GM21576 (cell line): ENCODE measurements around the gene SARS1.

Experiments
- ATAC-seq: cut with Tn5 transposase; IDR thresholded peaks from one replicate; pipeline ENCODE4 v1.9.1; 2021; ENCODE audit warnings: mild to moderate bottlenecking, moderate library complexity; ENCODE audit not compliant: unreplicated experiment

Gene SARS1

GRCh38 chr1:109225308-109225707 is 11.6 kb downstream of the SARS1 start:
- ATAC-seq, result no peak

DNA sequence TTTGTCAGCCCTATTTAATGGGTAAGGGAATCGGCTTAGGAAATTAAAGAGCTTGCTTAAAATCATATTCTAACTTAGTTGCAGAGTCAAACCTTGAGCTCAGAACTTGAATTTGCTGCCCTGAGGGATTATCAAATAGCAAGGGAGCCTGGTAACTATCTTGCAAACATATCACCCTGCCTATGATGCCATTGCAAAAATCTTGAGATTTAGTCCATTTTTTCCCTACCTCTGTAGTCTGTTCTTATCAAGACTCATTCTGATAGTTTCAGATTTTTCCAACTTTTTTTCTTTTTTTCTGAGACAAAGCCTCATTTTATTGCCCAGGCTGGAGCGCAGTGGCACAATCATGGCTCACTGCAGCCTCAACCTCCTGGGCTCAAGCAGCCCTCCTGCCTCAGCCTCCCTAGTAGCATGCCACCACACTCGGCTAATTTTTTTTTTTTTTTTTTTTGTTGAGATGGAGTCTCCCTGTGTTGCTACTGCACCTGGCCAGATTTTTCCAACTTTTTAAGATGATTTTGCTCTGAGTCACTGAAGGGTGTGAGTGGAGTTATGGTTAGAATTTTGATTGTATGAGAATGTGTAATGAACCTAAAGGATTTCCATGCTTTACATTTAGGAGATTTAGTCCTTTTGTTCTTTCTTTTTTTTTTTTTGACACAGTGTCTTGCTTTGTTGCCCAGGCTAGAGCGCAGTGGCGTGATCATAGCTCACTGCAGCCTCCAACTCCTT is 12.2 kb downstream of the SARS1 start:
- ATAC-seq, result no peak

DNA sequence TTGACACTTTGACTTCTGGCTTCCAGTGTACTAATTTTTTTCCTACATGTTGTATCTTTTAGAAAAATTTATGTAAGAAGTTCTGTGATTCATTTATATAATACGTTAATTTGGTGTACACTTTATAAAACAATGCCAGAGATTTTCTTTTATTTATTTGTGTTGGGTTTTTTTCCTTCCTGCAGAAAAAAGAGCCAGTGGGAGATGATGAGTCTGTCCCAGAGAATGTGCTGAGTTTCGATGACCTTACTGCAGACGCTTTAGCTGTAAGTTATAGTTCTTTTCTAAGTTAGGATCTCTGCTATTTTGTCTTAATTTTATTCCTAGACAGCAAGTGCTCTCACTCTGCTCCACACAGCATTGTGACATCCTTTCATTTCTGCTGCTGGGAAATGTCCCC is 14.4 kb downstream of the SARS1 start:
- ATAC-seq, result no peak

DNA sequence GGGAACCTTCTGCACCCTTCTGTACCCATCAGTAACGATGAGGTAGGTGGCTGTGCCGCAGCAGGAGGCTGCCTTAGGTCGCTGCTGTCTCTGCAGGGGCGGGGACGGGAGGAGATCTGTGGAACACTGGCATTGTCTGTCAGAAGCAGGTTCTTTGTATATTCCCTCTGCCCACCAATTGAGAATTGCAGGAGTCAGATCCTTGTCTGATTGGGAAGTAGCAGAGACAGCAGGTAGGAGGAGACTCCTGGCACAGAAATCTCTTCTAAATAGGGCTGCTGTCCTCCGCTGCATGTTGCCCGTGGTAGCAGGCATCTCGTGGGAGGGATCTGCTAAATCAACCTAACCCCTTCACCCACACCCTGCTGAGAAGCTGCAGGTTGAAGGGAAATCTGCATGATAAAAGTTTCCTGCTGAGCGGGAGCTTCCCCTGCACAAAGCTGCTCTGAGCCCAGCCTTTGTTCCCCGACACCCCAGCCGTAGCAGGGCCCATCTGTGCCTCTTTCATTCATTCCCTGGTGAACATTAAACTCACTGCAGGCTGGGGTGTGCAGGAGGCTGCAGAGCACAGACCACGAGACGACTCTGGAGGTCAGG is 15.9 kb downstream of the SARS1 start:
- ATAC-seq, result no peak

- ATAC-seq, result no peak
Observed at GRCh38 chr1:109231066-109231465, 17.3 kb downstream of the SARS1 start.

DNA sequence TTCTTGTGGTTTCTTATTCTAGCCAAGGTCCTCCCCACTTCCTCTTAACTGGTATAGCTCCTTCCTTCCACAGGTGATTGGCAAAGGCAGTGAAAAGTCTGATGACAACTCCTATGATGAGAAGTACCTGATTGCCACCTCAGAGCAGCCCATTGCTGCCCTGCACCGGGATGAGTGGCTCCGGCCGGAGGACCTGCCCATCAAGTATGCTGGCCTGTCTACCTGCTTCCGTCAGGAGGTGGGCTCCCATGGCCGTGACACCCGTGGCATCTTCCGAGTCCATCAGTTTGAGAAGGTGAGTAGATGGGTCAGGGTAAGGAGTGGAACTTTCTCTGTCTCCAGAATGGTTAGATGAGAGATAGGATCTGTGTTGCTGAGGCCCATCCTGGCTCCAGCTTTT is 21.4 kb downstream of the SARS1 start:
- ATAC-seq, result no peak

DNA sequence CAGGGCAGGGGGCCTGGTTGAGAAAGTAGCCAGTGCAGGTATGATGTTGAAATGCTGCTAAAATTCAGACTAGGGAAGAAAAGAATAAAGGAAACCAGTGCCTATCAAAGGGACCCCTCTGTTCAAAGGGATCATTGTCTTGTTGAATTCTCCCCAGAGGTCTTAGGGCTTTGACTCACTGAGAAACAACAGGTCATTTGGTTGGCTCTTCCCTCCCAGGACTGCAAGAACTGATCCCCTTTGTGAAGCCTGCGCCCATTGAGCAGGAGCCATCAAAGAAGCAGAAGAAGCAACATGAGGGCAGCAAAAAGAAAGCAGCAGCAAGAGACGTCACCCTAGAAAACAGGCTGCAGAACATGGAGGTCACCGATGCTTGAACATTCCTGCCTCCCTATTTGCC is 23.8 kb downstream of the SARS1 start:
- no peak for ATAC-seq

DNA sequence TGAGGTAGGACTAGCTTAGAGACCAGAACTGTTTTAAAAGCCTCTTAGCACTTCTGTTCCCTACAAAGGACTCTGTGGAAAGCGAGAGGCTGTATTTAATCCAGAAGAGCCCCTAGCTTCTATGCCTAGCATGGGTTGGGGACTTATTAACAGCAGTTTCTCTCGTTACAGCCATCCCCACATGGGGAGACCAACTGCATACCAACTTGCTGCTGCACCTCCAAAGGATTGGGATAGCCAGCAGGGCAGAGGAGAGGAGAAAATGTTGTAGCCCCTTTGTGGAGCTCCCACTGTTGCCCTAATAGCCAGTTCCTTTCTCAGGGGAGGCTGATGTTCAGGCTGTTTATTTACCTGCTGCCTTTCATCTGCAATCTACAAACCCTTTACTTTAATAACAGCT is 24.7 kb downstream of the SARS1 start:
- no peak for ATAC-seq

DNA sequence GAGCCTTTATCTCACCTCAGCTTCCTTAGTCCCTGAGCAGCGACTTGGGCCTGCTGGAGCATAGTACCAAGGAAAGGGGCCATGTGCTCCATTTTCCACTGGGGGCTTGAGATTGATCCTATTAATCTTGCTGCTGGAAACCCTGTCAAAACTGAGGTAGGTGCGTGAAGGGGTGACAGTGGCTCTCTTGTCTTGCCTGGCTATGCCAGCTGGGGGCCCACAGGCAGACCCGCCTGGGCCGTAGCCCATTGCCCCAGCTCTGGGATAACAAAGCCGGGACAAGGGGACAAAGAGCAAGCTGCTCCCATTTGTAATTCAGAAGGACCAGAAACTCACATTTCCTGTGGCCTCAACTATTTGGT is 25.3 kb downstream of the SARS1 start:
- no peak for ATAC-seq

DNA sequence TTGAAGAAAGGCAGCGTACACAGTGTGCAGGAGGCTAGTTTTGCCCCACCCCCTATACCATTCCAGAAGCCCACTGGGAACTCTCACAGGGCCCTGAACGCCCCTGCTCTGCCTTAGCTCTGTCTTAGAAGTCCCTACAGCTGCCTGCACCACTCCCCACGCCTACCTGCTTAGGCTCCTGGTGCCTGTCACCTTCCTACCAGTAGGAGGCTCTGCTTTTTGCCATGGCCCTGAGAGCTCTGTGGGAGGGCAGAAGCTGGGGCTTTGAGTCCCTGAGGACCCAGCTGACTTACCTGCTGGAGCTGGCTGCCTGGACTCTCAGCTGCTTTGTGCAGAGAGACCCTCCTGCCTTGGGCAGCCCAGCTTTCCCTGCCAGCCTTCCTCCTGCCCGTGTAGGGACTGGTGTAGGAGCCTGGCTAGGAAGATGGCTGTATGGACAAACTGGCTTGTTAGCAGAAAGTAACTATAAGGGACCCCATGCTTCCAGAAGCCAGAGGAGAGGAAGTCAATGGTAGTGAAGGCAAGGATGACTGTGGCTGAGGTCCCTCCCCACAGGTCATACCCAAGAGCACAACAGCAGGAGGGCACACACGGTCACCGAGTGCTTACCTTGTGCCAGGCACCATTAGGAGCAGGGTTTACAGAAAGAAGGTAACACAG is 25.8 kb downstream of the SARS1 start:
- ATAC-seq, result no peak

GRCh38 chr1:109240158-109241152 is 26.7 kb downstream of the SARS1 start:
- no peak for ATAC-seq

GRCh38 chr1:109241344-109241743 is 27.6 kb downstream of the SARS1 start:
- no peak for ATAC-seq

DNA sequence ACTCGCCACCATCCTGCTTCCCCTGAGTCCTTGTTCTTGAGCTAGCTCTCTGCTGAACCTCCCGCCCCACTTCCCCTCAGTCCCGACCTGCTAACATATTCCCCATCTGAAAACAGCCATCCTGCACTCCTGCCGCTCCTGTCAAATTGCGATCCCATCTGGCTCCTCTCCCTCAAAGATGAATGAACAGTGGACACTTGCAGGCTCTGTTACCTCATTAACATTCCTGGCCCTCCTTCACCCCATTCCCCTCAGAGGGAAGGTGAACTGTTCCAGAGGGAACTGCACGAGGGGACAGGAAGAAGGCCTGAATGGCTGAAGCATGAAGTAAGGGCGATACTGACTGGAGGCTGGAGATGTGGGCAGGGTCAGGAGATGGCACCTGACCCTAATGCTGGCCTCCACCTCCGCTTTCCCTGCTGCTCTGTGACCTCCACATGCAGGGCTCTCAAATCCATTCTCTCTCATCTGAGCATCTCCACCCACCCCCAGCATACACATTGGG is 28.2 kb downstream of the SARS1 start:
- ATAC-seq, result no peak

- ATAC-seq, result no peak
Observed at GRCh38 chr1:109242387-109242786, 28.7 kb downstream of the SARS1 start.

DNA sequence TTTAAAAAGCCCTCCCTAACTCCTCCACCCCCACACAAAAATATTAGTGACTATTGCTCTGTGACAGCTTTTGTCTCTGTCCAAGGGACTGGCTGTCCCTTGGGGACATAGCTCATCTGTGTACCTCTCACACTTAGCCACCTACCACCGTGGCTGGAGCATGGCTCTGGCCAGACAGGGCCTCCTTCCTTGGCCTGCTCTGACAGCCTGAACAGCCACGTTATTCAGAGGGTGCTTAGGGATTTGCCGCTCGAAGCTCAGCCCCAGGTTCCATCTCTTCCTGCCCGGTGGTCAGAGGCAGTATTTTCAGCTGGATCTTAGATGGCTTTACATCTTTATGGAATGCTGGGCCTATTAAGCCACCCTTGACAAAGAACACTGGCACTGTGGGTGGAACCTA is 29.5 kb downstream of the SARS1 start:
- ATAC-seq, result no peak

DNA sequence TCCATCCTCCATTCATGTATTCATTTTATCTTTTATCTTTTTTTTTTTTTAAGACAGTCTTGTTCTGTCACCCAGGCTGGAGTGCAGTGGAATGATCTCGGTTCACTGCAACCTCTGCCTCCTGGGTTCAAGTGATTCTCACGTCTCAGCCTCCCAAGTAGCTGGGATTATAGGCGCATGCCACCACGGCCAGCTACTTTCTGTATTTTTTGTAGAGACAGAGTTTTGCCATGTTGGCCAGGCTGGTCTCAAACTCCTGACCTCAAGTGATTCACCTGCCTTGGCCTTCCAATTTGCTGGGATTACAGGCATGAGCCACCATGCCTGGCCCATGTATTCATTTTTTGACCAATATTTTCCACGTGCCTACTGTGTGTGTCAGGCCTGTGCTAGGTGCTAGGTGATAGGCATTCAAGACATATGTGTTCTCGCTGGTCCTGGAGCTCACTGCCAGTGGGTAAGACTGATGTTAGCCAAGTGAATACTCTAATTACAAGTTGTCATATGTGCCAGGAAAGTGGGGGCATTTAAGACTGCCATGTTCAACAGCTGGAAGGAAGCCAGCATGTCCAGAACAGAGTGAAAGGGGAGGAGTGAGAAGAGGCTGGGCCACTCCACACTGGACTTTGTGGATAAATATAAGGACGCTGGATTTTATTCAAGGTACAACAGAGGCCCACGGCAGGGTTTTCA is 30.3 kb downstream of the SARS1 start:
- no peak for ATAC-seq

DNA sequence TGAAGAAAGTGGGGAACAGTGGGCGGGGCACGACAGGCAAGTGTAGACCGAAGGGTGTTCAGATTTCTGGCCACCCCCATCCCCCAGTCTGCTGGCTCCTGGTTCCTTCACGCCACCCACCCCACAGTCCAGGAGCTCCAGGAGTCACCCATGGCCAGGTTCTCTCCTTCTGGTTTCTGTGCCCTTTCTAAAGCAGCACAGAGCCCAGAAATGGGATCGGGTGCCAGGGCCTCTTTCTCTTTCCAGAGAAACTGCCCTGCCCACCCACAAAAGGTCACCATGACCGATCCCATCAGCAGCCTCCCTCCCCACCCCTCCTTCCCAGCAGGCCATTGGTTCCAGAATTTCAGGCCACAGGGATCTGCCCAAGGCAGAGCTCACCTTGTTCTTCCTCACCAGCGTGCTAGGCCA is 32.4 kb downstream of the SARS1 start:
- no peak for ATAC-seq

- no peak for ATAC-seq
Observed at GRCh38 chr1:109247401-109248365, 34.0 kb downstream of the SARS1 start.

GRCh38 chr1:109248444-109248796 is 34.7 kb downstream of the SARS1 start:
- no peak for ATAC-seq
